Mesendoderm (in vitro differentiated cells): Measurements from ENCODE around the gene GUCY1A2.

Source experiments
- DNase-seq: peaks from one replicate; pipeline ENCODE4 v3.0.0; 2013
- H2AK5ac ChIP-seq: 2 replicates; pipeline ENCODE4 v1.6.1; 2013; ENCODE audit warnings: low read length, inconsistent platforms
- H2BK120ac ChIP-seq: 2 replicates; pipeline ENCODE4 v1.6.1; 2013; ENCODE audit warnings: low read depth, mild to moderate bottlenecking, low read length, moderate library complexity, mixed read lengths
- H2BK15ac ChIP-seq: replicated peaks from 2 replicates; pipeline ENCODE4 v1.6.1; 2013; ENCODE audit warnings: low read depth, mild to moderate bottlenecking, moderate library complexity
- H2BK5ac ChIP-seq: 2 replicates; pipeline ENCODE4 v1.6.1; 2013; ENCODE audit warnings: low read length, inconsistent platforms
- H3K18ac ChIP-seq: 2 replicates; pipeline ENCODE4 v1.6.1; 2013; ENCODE audit warnings: mild to moderate bottlenecking, low read length, mixed read lengths
- H3K23ac ChIP-seq: one replicate; pipeline ENCODE4 v1.6.1; 2013; ENCODE audit warnings: low read length
- H3K27ac ChIP-seq: 2 replicates; pipeline ENCODE4 v1.5.1; 2013; ENCODE audit warnings: low read depth, mild to moderate bottlenecking, inconsistent platforms, low read length, moderate library complexity
- H3K27me3 ChIP-seq: 2 replicates; pipeline ENCODE4 v1.6.1; 2013; ENCODE audit warnings: low read length, control low read depth, mild to moderate bottlenecking, inconsistent platforms; ENCODE audit not compliant: insufficient read depth, poor library complexity
- H3K36me3 ChIP-seq: 2 replicates; pipeline ENCODE4 v1.6.1; 2013; ENCODE audit warnings: low read length, inconsistent platforms; ENCODE audit not compliant: control insufficient read depth, insufficient read depth
- H3K4ac ChIP-seq: one replicate; pipeline ENCODE4 v1.6.1; 2013; ENCODE audit warnings: low read depth, mild to moderate bottlenecking, low read length, moderate library complexity
- H3K4me1 ChIP-seq: 2 replicates; pipeline ENCODE4 v1.6.1; 2013; ENCODE audit warnings: low read depth, low read length, inconsistent platforms; ENCODE audit not compliant: control insufficient read depth
- H3K4me2 ChIP-seq: 2 replicates; pipeline ENCODE4 v1.6.1; 2013; ENCODE audit warnings: low read length
- H3K4me3 ChIP-seq: 2 replicates; pipeline ENCODE4 v1.5.1; 2013; ENCODE audit warnings: mild to moderate bottlenecking, low read length
- H3K56ac ChIP-seq: one replicate; pipeline ENCODE4 v1.6.1; 2013; ENCODE audit warnings: low read length
- H3K79me1 ChIP-seq: 2 replicates; pipeline ENCODE4 v1.6.1; 2013; ENCODE audit warnings: low read length, inconsistent platforms
- H3K79me2 ChIP-seq: 2 replicates; pipeline ENCODE4 v1.6.1; 2013; ENCODE audit warnings: mild to moderate bottlenecking, low read length; ENCODE audit not compliant: control insufficient read depth, insufficient read depth
- H3K9ac ChIP-seq: 2 replicates; pipeline ENCODE4 v1.6.1; 2013; ENCODE audit warnings: low read length, inconsistent platforms
- H4K5ac ChIP-seq: one replicate; pipeline ENCODE4 v1.6.1; 2013; ENCODE audit warnings: low read length
- H4K8ac ChIP-seq: one replicate; pipeline ENCODE4 v1.6.1; 2013; ENCODE audit warnings: low read depth, mild to moderate bottlenecking, control low read depth, low read length, moderate library complexity
- WGBS: extraction: QIAGEN DNeasy Blood & Tissue Kit; methylation state at CpG from one replicate; pipeline ENCODE4 v1.1.7; 2013; ENCODE audit warnings: low lambda C conversion rate, missing lambda C conversion rate; ENCODE audit not compliant: insufficient coverage; ENCODE audit errors: extremely low coverage; 5-methylcytosine and 5-hydroxymethylcytosine counted together

The GUCY1A2 gene

GRCh38 chr11:106875013-106875412 lies 143.3 kb downstream of the GUCY1A2 start:
- DNase-seq, result no peak
- H4K8ac ChIP-seq, result no peak overlapping the region

GRCh38 chr11:106872246-106872645 lies 146.0 kb downstream of the GUCY1A2 start:
- H3K9ac ChIP-seq, result no peak overlapping the region
- no peak overlapping the region for H3K56ac ChIP-seq
- H3K4ac ChIP-seq, result no peak overlapping the region
- no peaks in the 10 kb centered on the region for H3K27me3 ChIP-seq
- no peak overlapping the region for H3K4me2 ChIP-seq
- no peak overlapping the region for H4K8ac ChIP-seq
- no peak overlapping the region for H3K27ac ChIP-seq
- H3K79me1 ChIP-seq, result no peaks in the 10 kb centered on the region
- no peak overlapping the region for H3K18ac ChIP-seq
- no peak overlapping the region for H4K5ac ChIP-seq
- no peak overlapping the region for H2BK5ac ChIP-seq
- DNase-seq, result no peak
- no peak overlapping the region for H2AK5ac ChIP-seq
- no peaks in the 10 kb centered on the region for H3K4me1 ChIP-seq
- H3K36me3 ChIP-seq, result no peaks in the 10 kb centered on the region
- H3K79me2 ChIP-seq, result no peaks in the 10 kb centered on the region
- H2BK120ac ChIP-seq, result no peak overlapping the region
- no peak overlapping the region for H3K23ac ChIP-seq
- H3K4me3 ChIP-seq, result no peak overlapping the region
- no peak overlapping the region for H2BK15ac ChIP-seq

More at GRCh38 chr11:106875013-106875412, 143.3 kb downstream of the GUCY1A2 start:
- Histone ChIP-seq H3K27me3 (no peaks in the 10 kb centered on the region), H3K23ac (no peak overlapping the region), H3K4me1 (no peaks in the 10 kb centered on the region), H3K56ac (no peak overlapping the region), H3K4me2 (no peak overlapping the region), H3K79me2 (no peaks in the 10 kb centered on the region), H3K79me1 (no peaks in the 10 kb centered on the region), H3K27ac (no peak overlapping the region), H2BK120ac (no peak overlapping the region), H2BK5ac (no peak overlapping the region), H3K4ac (no peak overlapping the region), H3K4me3 (no peak overlapping the region), H3K18ac (no peak overlapping the region), H3K36me3 (no peaks in the 10 kb centered on the region), H3K9ac (no peak overlapping the region), H2AK5ac (no peak overlapping the region), H4K5ac (no peak overlapping the region), H2BK15ac (no peak overlapping the region)

GRCh38 chr11:106858200-106858599 lies 160.1 kb downstream of the GUCY1A2 start:
- Histone ChIP-seq H4K8ac (no peak overlapping the region), H3K27ac (no peak overlapping the region), H3K4me2 (no peak overlapping the region), H3K4ac (no peak overlapping the region), H2AK5ac (no peak overlapping the region), H4K5ac (no peak overlapping the region), H3K79me2 (no peaks in the 10 kb centered on the region), H2BK15ac (no peak overlapping the region), H3K4me1 (no peaks in the 10 kb centered on the region), H3K4me3 (no peak overlapping the region), H3K18ac (no peak overlapping the region), H3K23ac (no peak overlapping the region), H3K56ac (no peak overlapping the region), H3K79me1 (no peaks in the 10 kb centered on the region), H2BK5ac (no peak overlapping the region), H3K36me3 (no peaks in the 10 kb centered on the region), H3K9ac (no peak overlapping the region), H3K27me3 (no peaks in the 10 kb centered on the region), H2BK120ac (no peak overlapping the region)
- no peak for DNase-seq

- no peak overlapping the region for H3K56ac ChIP-seq
Observed at GRCh38 chr11:106856566-106856965, 161.7 kb downstream of the GUCY1A2 start.

GRCh38 chr11:106854429-106854828 lies 163.8 kb downstream of the GUCY1A2 start:
- Histone ChIP-seq H4K5ac (no peak overlapping the region), H3K9ac (no peak overlapping the region), H3K27ac (no peak overlapping the region), H3K27me3 (no peaks in the 10 kb centered on the region), H3K56ac (no peak overlapping the region), H2BK5ac (no peak overlapping the region), H3K4me1 (no peaks in the 10 kb centered on the region), H2BK15ac (no peak overlapping the region), H2AK5ac (no peak overlapping the region), H3K36me3 (no peaks in the 10 kb centered on the region), H3K4me3 (no peak overlapping the region), H2BK120ac (no peak overlapping the region), H4K8ac (no peak overlapping the region), H3K4me2 (no peak overlapping the region), H3K79me2 (no peaks in the 10 kb centered on the region), H3K23ac (no peak overlapping the region), H3K79me1 (no peaks in the 10 kb centered on the region), H3K18ac (no peak overlapping the region), H3K4ac (no peak overlapping the region)
- WGBS, result no CpG with 5 or more reads among the region's 7 CpGs
- DNase-seq, result no peak

More at GRCh38 chr11:106856566-106856965, 161.7 kb downstream of the GUCY1A2 start:
- Histone ChIP-seq H3K79me2 (no peaks in the 10 kb centered on the region), H4K8ac (no peak overlapping the region), H3K79me1 (no peaks in the 10 kb centered on the region), H2AK5ac (no peak overlapping the region), H2BK15ac (no peak overlapping the region), H3K36me3 (no peaks in the 10 kb centered on the region), H3K27me3 (no peaks in the 10 kb centered on the region), H3K9ac (no peak overlapping the region), H2BK120ac (no peak overlapping the region), H3K18ac (no peak overlapping the region), H3K27ac (no peak overlapping the region), H3K4ac (no peak overlapping the region), H3K4me3 (no peak overlapping the region), H3K23ac (no peak overlapping the region), H4K5ac (no peak overlapping the region), H3K4me1 (no peaks in the 10 kb centered on the region), H3K4me2 (no peak overlapping the region), H2BK5ac (no peak overlapping the region)
- DNase-seq, result no peak
- WGBS, result no CpG with 5 or more reads among the region's 3 CpGs

- H4K8ac ChIP-seq, result no peak overlapping the region
- no peak overlapping the region for H2BK15ac ChIP-seq
- H3K4me3 ChIP-seq, result no peak overlapping the region
- no peak overlapping the region for H3K56ac ChIP-seq
- no peak overlapping the region for H3K27ac ChIP-seq
- H2AK5ac ChIP-seq, result no peak overlapping the region
- H3K79me1 ChIP-seq, result no peaks in the 10 kb centered on the region
- H2BK120ac ChIP-seq, result no peak overlapping the region
- H3K23ac ChIP-seq, result no peak overlapping the region
- H3K18ac ChIP-seq, result no peak overlapping the region
- DNase-seq, result no peak
- H3K4me2 ChIP-seq, result no peak overlapping the region
- H3K4ac ChIP-seq, result no peak overlapping the region
- no peaks in the 10 kb centered on the region for H3K4me1 ChIP-seq
- WGBS, result no CpG with 5 or more reads among the region's 1 CpG
- no peak overlapping the region for H2BK5ac ChIP-seq
- H3K27me3 ChIP-seq, result no peaks in the 10 kb centered on the region
- no peaks in the 10 kb centered on the region for H3K36me3 ChIP-seq
- H4K5ac ChIP-seq, result no peak overlapping the region
- no peaks in the 10 kb centered on the region for H3K79me2 ChIP-seq
- no peak overlapping the region for H3K9ac ChIP-seq
Observed at GRCh38 chr11:106853850-106854401, 164.3 kb downstream of the GUCY1A2 start.
